SK-N-SH treated with all-trans-retinoic acid at 6 μM for 48 hours (cell line): ENCODE data around the gene GPC6.

Experiments used
- ISL1 ChIP-seq: fragments of 250-450 bp; sonication (Bioruptor Pico); IDR thresholded peaks from 2 replicates; pipeline ENCODE4 v2.1.2; 2022; ENCODE audit warnings: mild to moderate bottlenecking, moderate library complexity
- RARB ChIP-seq: fragments of 250-450 bp; sonication (Bioruptor Pico); IDR thresholded peaks from 2 replicates; pipeline ENCODE4 v1.8.0; 2021; ENCODE audit warnings: mild to moderate bottlenecking, moderate library complexity
- ZNF565 ChIP-seq: fragments of 450-650 bp; formaldehyde crosslinking; conservative IDR thresholded peaks from 2 replicates; pipeline ENCODE4 v1.5.0; 2020; ENCODE audit warnings: low read depth, mild to moderate bottlenecking, moderate library complexity
- TF ChIP-seq, protein P1 (sequence below): fragments of 250-450 bp; sonication (Bioruptor Pico); IDR thresholded peaks from 2 replicates; pipeline ENCODE4 v1.5.0; 2020; ENCODE audit warnings: mild to moderate bottlenecking, moderate library complexity

DNA sequence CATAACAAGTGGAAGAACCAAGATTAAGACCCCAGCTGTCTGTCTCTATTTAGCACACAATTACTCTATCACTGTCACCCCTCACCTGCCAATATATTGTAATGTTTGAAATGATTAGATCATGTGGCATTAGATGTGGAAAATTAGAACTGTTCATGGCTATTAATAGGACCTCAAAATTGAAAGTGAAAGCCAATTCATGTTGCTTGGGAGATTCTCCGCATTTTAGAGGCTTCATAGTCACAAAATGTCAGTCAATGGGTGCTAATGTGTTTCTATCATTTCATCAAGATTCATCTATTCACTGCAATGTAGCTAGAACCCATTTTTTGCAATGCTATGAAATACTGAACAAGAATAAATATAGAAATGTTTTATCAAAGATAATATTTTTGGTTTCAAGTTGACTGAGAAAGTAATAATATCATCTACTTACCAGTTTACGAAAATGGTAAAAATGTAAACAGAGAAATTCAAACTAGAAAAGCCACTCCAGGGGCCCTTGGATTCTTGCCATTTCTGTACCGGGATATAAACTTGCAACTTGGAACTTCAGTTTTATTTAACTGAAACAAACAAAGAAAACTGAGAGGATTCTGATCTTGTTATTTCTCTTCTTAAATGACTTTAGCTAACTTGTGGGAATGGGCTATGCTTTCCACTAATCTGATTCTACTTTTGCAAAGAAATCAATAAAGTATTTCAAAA is 864.3 kb downstream of the GPC6 start:
- TF ChIP-seq, protein P1, sequence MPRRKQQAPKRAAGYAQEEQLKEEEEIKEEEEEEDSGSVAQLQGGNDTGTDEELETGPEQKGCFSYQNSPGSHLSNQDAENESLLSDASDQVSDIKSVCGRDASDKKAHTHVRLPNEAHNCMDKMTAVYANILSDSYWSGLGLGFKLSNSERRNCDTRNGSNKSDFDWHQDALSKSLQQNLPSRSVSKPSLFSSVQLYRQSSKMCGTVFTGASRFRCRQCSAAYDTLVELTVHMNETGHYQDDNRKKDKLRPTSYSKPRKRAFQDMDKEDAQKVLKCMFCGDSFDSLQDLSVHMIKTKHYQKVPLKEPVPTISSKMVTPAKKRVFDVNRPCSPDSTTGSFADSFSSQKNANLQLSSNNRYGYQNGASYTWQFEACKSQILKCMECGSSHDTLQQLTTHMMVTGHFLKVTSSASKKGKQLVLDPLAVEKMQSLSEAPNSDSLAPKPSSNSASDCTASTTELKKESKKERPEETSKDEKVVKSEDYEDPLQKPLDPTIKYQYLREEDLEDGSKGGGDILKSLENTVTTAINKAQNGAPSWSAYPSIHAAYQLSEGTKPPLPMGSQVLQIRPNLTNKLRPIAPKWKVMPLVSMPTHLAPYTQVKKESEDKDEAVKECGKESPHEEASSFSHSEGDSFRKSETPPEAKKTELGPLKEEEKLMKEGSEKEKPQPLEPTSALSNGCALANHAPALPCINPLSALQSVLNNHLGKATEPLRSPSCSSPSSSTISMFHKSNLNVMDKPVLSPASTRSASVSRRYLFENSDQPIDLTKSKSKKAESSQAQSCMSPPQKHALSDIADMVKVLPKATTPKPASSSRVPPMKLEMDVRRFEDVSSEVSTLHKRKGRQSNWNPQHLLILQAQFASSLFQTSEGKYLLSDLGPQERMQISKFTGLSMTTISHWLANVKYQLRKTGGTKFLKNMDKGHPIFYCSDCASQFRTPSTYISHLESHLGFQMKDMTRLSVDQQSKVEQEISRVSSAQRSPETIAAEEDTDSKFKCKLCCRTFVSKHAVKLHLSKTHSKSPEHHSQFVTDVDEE (CRISPR knock-in tag) = no peak
- no peak for TF ChIP-seq RARB (CRISPR knock-in tag)
- TF ChIP-seq ISL1 (CRISPR knock-in tag) = no peak
- no peak for TF ChIP-seq ZNF565
